ENCODE measurements around the gene HGS.

DNA sequence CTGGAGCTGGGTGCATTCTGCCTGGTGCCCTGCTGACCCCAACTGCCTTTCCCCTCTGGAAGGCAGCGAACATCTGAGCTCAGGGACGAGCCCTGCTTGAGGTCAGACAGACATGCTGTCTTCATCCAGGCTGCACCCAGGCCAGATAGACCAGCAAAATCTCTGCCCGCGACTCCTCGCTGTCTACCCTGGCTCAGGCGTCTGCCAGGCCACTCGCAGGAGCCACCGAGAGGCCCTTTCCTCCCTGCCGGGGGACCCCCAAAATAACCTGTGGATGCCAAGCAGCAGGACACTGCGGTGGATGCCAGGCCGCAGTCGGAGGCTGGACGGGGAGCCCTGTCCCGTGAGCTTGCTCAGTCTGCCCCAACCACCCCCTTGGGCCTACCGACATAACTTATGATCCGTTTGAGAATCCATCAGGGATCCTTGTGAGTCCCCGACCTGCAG is 25.0 kb downstream of the HGS start:
- TF ChIP-seq, protein P1, sequence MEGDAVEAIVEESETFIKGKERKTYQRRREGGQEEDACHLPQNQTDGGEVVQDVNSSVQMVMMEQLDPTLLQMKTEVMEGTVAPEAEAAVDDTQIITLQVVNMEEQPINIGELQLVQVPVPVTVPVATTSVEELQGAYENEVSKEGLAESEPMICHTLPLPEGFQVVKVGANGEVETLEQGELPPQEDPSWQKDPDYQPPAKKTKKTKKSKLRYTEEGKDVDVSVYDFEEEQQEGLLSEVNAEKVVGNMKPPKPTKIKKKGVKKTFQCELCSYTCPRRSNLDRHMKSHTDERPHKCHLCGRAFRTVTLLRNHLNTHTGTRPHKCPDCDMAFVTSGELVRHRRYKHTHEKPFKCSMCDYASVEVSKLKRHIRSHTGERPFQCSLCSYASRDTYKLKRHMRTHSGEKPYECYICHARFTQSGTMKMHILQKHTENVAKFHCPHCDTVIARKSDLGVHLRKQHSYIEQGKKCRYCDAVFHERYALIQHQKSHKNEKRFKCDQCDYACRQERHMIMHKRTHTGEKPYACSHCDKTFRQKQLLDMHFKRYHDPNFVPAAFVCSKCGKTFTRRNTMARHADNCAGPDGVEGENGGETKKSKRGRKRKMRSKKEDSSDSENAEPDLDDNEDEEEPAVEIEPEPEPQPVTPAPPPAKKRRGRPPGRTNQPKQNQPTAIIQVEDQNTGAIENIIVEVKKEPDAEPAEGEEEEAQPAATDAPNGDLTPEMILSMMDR (IDR thresholded peaks at IDR 0.05): no peak
- TF ChIP-seq POLR2AphosphoS5 (IDR thresholded peaks at IDR 0.05; ENCODE audit: low read depth, low read length) (peak; percentile 53; the same call in 1 of the 2 replicates), TCF7L2 (IDR thresholded peaks at IDR 0.05; ENCODE audit: low read depth, low read length) (no peak)

Measured in Panc1 (cell line).